Gastrocnemius medialis (tissue), 4 donors: ENCODE measurements around the gene CA10. TPM values are rescaled to one million over a fixed set of nuclear protein-coding genes. Genes with fewer than 3 reads are reported as not detected.

ENCODE experiments used
- ATAC-seq, 2 donors: fragments of 150-250 bp; one replicate each; pipeline ENCODE4 v1.9.1; 2016
- DNase-seq, 2 donors: peaks; one replicate each; pipeline ENCODE4 v3.0.0-alpha.2; 2019
- H3K27ac ChIP-seq, 4 donors: fragments of 200-600 bp; sonication (generic); 1 replicate in 1 of 4; 2 replicates in 3 of 4; pipeline ENCODE4 v1.5.1; 2016 to 2018; ENCODE audit warnings: mild to moderate bottlenecking in 2 of 4, moderate library complexity in 1 of 4
- H3K27me3 ChIP-seq, 3 donors: fragments of 200-600 bp; sonication (generic) in 2 of 3; 1 replicate in 1 of 3; 2 replicates in 2 of 3; pipeline versions ENCODE4 v1.5.1 to v1.6.0; 2016 to 2019; ENCODE audit warnings: mild to moderate bottlenecking in 1 of 3, moderate library complexity in 1 of 3
- H3K36me3 ChIP-seq, 2 donors: fragments of 200-600 bp; sonication (generic) in 1 of 2; one replicate each; pipeline ENCODE4 v1.5.1; 2017 to 2018
- H3K4me1 ChIP-seq, 2 donors: fragments of 200-600 bp; sonication (generic) in 1 of 2; one replicate each; pipeline ENCODE4 v1.5.1; 2016 to 2017; ENCODE audit warnings: mild to moderate bottlenecking in 2 of 2
- H3K4me3 ChIP-seq, 4 donors: fragments of 200-600 bp; sonication (generic) in 3 of 4; 1 replicate in 1 of 4; 2 replicates in 3 of 4; pipeline ENCODE4 v1.5.1; 2016 to 2019; ENCODE audit warnings: mild to moderate bottlenecking in 2 of 4
- H3K9me3 ChIP-seq, 3 donors: fragments of 200-600 bp; sonication (generic) in 2 of 3; 1 replicate in 1 of 3; 2 replicates in 2 of 3; pipeline ENCODE4 v1.5.1; 2016 to 2019
- CTCF ChIP-seq, 5 experiments: fragments of 450-650 bp in 3 of 5; fragments of 200-600 bp in 2 of 5; sonication (generic) in 2 of 5; IDR thresholded peaks in 4 of 5; conservative IDR thresholded peaks in 1 of 5; 1 replicate in 4 of 5; 2 replicates in 1 of 5; pipeline ENCODE4 v1.5.1; 2016 to 2019; ENCODE audit warnings: antibody characterized with exemption in 5 of 5, mild to moderate bottlenecking in 3 of 5, moderate library complexity in 3 of 5
- POLR2A ChIP-seq, 2 donors: fragments of 450-650 bp; IDR thresholded peaks; one replicate each; pipeline ENCODE4 v1.6.1; 2017; ENCODE audit warnings: antibody characterized with exemption in 2 of 2, mild to moderate bottlenecking in 2 of 2, moderate library complexity in 2 of 2
- in situ Hi-C, 4 donors: fragments of 200-750 bp; cut with MboI; loops; one replicate each; pipeline versions ENCODE4 v1.15.0 to v1.8.0; 2017; ENCODE audit warnings: low sequenced_read_pairs in 4 of 4
- intact Hi-C: fragments of 100-400 bp; cut with DNase I; formaldehyde crosslinking; loops from one replicate; pipeline ENCODE4 v1.15.1; 2023; ENCODE audit warnings: low total_unique reads
- total RNA-seq, 4 donors: library from RNA; depleted of rRNA; stranded (reverse); fragments of >200 nt; gene quantifications; one replicate each; pipeline versions ENCODE4 v1.1.0 to v1.2.3, GENCODE V29; 2016

Gene CA10
- total RNA-seq, 4 donors from 2014 or later, result not detected

- no peak for DNase-seq
- Histone ChIP-seq H3K36me3 (no peaks in the 10 kb centered on the region), H3K9me3 (no peaks in the 10 kb centered on the region), H3K27ac (no peak overlapping the region), H3K4me1 (no peaks in the 10 kb centered on the region), H3K4me3 (no peak overlapping the region), H3K27me3 (no peaks in the 10 kb centered on the region)
- intact Hi-C loops, result no loop called here
- TF ChIP-seq POLR2A (IDR thresholded peaks at IDR 0.05) (no peak), CTCF (IDR thresholded peaks at IDR 0.05 in 4 of 5, conservative IDR thresholded peaks at IDR 0.05 in 1 of 5) (no peak)
- ATAC-seq, result no peak
- in situ Hi-C loops, result loop anchor here in 1 of 4 donors (25.0 kb wide), 1 partner anchor 101 kb away; no protein-coding TSS in a partner anchor
Measured at GRCh38 chr17:51913491-51914205, 244.9 kb downstream of the CA10 start.

GRCh38 chr17:51912939-51913338, 245.6 kb downstream of the CA10 start:
- Histone ChIP-seq H3K27me3 (no peaks in the 10 kb centered on the region), H3K4me1 (no peaks in the 10 kb centered on the region), H3K36me3 (no peaks in the 10 kb centered on the region), H3K4me3 (no peak overlapping the region), H3K9me3 (no peaks in the 10 kb centered on the region), H3K27ac (no peak overlapping the region)
- intact Hi-C loops (no loop called here), in situ Hi-C loops (loop anchor here in 1 of 4 donors (25.0 kb wide), 1 partner anchor 101 kb away; no protein-coding TSS in a partner anchor)
- DNase-seq (no peak), ATAC-seq (no peak)
- TF ChIP-seq CTCF (IDR thresholded peaks at IDR 0.05 in 4 of 5, conservative IDR thresholded peaks at IDR 0.05 in 1 of 5) (no peak), POLR2A (IDR thresholded peaks at IDR 0.05) (no peak)

GRCh38 chr17:51911237-51911636, 247.3 kb downstream of the CA10 start:
- in situ Hi-C loops, result loop anchor here in 1 of 4 donors (25.0 kb wide), 1 partner anchor 99 kb away; no protein-coding TSS in a partner anchor
- Histone ChIP-seq H3K36me3 (no peaks in the 10 kb centered on the region), H3K4me3 (no peak overlapping the region), H3K27ac (no peak overlapping the region), H3K4me1 (no peaks in the 10 kb centered on the region), H3K27me3 (no peaks in the 10 kb centered on the region), H3K9me3 (no peaks in the 10 kb centered on the region)
- intact Hi-C loops, result no loop called here
- no peak for DNase-seq
- ATAC-seq, result no peak
- TF ChIP-seq CTCF (IDR thresholded peaks at IDR 0.05 in 4 of 5, conservative IDR thresholded peaks at IDR 0.05 in 1 of 5), result no peak
- no peak for TF ChIP-seq POLR2A (IDR thresholded peaks at IDR 0.05)

DNA sequence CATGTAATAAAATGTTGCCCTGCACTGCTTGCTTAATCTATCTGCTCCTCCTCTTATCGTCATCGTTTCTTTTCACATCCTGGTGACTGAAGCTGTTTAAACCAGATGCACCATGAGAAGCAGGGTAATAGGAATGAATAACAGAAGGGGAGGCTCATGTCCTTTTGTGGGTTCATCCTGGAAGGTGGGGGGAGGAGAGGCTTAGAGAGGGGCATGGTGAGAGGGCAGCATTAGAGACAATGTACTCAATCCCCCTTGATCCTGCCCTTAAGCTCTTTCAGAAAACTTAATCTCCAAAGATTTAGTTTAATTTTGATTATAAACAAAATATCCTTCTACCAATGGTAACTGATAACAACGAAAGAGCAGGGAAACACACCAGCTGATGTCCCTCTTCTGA, 248.5 kb downstream of the CA10 start:
- TF ChIP-seq CTCF (IDR thresholded peaks at IDR 0.05 in 4 of 5, conservative IDR thresholded peaks at IDR 0.05 in 1 of 5) (no peak), POLR2A (IDR thresholded peaks at IDR 0.05) (no peak)
- in situ Hi-C loops, result loop anchor here in 1 of 4 donors (25.0 kb wide), 1 partner anchor 98 kb away; no protein-coding TSS in a partner anchor
- intact Hi-C loops, result no loop called here

More for the DNA sequence above, 248.5 kb downstream of the CA10 start:
- no peak for ATAC-seq
- Histone ChIP-seq H3K9me3 (no peaks in the 10 kb centered on the region), H3K36me3 (no peaks in the 10 kb centered on the region), H3K4me1 (no peaks in the 10 kb centered on the region), H3K27ac (no peak overlapping the region), H3K27me3 (no peaks in the 10 kb centered on the region), H3K4me3 (no peak overlapping the region)
- DNase-seq, result no peak
